ENCODE measurements around the gene NDUFB1.

DNA sequence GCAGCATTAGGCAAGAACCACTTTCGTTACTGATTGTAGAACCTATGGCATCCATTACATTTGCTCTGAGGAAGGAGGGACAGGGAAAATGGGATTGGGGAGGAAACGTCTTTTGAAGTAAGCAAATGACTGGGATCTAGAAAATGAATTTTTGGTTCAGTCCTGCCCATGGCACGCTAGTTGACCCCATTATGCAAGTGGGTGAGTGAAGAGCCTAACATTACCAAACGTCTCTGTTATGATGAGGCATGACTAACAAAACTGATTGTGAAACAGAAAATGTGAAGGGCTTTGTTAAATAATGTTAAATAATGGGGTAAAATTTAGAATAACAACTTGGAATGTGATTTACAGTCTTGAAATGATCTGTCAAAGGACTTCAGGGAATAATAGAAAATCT lies 39.1 kb upstream of the NDUFB1 start:
- TF ChIP-seq, protein P1, sequence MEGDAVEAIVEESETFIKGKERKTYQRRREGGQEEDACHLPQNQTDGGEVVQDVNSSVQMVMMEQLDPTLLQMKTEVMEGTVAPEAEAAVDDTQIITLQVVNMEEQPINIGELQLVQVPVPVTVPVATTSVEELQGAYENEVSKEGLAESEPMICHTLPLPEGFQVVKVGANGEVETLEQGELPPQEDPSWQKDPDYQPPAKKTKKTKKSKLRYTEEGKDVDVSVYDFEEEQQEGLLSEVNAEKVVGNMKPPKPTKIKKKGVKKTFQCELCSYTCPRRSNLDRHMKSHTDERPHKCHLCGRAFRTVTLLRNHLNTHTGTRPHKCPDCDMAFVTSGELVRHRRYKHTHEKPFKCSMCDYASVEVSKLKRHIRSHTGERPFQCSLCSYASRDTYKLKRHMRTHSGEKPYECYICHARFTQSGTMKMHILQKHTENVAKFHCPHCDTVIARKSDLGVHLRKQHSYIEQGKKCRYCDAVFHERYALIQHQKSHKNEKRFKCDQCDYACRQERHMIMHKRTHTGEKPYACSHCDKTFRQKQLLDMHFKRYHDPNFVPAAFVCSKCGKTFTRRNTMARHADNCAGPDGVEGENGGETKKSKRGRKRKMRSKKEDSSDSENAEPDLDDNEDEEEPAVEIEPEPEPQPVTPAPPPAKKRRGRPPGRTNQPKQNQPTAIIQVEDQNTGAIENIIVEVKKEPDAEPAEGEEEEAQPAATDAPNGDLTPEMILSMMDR (IDR thresholded peaks at IDR 0.05) = no peak
- no peak for TF ChIP-seq POLR2A (IDR thresholded peaks at IDR 0.05)

All from esophagus squamous epithelium (tissue), 4 donors.